ENCODE results near the gene DNALI1.
A peak's percentile ranks its signal among the peaks of the same experiment; 100 is the strongest.
"Not testable (repeated sequence)": the region's sequence is repeated elsewhere in the genome, so short reads cannot be mapped to it uniquely, and the experiment has no call there.

The DNALI1 gene

GRCh38 chr1:37553927-37554808 lies 2.6 kb upstream of the DNALI1 start, which contains the start of gene SNIP1:
Gene SNIP1, minus strand, starts transcription at chr1:37554293. Its CDS starts 64 bp downstream, at chr1:37554229.
- DNase-seq (ENCODE audit: low spot score), result peak; percentile 90

DNA sequence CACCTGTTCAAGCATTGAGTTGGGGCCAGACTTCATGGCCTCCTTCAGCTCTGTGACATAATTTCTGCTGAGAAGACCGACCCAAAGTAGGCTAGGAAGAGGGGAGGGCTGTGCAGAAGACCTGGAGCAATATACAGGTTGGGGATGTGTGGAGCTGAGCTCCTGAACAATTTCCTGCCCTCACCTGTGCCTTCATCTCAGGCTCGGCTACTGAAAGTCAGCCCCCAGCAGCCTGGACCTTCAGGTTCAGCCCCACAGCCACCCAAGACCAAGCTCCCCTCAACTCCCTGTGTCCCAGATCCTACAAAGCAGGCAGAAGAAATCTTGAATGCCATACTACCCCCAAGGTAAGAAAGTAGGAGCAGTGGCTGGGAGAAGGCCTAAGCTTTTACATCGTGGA lies 662 bp downstream of the DNALI1 start:
- no peak for DNase-seq (ENCODE audit: low spot score)

DNA sequence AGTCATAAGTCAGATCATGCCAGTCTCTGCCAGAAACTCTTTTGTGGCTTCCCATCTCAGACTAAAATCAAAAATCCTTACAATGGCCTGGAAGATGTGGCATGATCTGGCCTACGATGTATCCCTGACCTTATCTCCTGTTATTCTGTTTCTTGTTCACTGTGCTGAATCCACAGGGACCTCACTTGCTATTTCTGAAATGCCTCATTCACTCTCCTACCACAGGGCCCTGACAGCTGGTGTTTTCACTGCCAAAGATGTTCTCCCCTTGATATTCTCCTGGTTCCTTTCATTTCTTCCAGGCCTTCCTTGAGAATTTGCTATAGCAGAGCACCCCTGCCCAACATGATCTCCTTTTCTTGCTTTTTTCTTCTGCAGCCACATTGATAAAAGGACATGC lies 1.7 kb downstream of the DNALI1 start:
- no peak for DNase-seq (ENCODE audit: low spot score)

DNA sequence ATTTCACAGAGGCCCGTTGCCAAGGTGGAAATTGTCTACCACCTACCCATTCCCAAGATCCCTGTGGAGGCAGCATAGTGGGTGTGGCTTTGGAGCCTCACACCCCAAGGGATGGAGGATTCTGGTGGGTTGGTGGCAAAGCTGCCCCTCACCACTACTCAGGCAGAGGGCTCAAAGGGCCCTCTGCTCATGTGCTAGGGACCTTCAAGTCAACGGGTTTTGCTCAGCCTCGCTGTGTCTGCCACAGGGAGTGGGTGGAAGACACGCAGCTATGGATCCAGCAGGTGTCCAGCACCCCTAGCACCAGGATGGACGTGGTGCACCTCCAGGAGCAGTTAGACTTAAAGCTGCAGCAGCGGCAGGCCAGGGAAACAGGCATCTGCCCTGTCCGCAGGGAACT lies 2.3 kb downstream of the DNALI1 start:
- no peak for DNase-seq (ENCODE audit: low spot score)

- DNase-seq (ENCODE audit: low spot score), result not testable (repeated sequence)
Measured at GRCh38 chr1:37559957-37560379, 3.2 kb downstream of the DNALI1 start.

DNA sequence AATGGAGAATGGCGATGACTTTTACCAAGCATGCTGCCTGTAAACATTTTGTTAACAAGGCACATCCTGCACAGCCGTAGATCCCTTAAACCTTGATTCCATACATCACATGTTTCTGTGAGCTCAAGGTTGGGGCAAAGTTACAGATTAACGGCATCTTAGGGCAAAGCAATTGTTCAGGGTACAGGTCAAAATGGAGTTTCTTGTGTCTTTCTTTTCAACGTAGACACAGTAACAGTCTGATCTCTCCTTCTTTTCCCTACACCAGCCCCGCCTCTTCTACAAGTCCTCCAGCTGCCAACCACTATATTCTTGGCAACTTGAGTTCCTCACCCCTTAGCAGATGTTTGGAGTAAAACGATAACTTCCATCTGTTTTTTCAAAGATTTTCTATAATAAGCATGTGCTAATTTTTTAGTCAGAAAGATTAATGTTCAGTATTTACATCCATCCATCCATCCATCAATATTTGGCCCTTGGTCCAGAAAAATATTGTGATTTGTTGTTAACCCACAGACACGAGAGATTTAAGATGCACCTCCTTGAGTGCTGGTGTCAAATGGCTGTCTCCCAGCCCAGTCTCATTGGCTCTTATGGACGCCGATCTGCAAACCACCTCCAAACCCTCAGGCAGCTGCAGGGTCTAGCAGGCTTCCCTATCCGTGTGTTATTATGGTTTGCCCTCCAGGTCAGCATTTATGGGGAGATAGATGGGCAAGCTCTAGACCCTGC lies 3.8 kb downstream of the DNALI1 start:
- DNase-seq (ENCODE audit: low spot score), result no peak

GRCh38 chr1:37561133-37562132 lies 4.7 kb downstream of the DNALI1 start:
- DNase-seq (ENCODE audit: low spot score), result peak; percentile 32

GRCh38 chr1:37562984-37563383 lies 6.2 kb downstream of the DNALI1 start:
- DNase-seq (ENCODE audit: low spot score), result no peak

DNA sequence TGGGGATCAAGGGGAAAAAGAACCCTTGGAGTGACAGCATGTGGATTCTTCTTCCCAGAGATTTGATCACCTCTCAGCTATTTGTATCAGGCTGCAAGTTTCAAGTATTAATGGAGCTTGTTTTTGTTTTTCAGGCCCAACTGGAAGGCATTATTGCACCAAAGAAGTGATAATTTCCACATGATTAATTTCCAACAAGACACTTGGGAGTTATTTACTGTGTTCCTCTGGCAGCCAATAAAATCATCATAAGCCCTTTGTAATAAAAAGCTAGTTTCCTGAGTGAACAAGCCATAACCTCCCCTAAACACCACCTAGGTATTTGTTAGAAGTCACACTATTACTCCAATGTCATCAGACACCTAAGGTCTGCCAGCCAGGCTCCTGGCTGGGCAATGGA lies 8.2 kb downstream of the DNALI1 start:
- DNase-seq (ENCODE audit: low spot score), result no peak

DNA sequence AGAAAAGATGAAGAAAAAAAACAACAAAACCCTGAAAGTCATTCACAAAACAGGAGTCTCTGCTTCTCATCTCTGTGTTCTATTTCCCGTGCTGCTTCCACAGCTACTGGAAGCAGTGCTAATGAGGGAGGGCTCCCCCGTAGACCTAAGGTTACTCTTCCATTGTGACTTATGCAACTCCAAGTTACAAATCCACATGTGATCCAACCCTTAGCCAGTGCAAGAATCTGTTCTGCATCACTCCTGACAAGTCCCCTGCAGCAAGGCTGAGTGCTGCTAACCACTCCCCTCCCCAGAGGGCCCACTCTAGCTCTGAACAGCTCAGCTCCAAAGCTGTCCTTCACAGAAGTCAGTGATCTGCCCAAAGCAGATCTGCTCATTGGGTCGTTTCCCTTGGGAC lies 10.3 kb downstream of the DNALI1 start:
- DNase-seq (ENCODE audit: low spot score), result no peak

- no peak for DNase-seq (ENCODE audit: low spot score)
Measured at GRCh38 chr1:37570528-37571334, 14.0 kb downstream of the DNALI1 start.

DNA sequence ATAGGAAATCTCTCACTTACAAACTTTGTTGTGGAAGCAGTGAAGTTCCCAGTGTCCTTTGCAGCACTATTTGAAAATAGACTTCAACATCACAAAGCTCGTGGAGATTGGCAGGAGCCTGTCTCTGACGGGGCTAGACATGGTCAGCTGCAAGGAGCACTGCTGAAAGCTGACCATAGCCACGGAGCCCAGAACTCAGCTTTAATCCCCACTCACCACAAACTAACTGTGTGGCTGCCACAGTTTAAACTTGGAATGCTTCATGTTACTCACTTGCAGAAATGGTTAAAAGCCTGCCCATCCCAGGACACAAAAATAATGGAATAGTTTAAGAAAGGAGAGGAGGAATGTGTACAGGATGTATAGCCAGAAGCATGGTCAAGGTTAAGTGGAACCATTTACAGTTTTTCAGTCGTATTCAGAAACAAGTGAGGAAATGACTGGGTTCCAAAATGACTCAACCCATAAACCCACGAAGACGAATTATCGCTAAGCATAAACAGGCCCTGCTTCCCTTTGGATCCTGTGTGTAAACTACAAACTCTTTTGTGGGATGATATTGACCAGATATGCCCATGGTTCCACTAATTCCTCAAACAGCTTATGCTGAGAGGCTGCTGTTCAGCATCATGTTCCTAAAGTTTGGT lies 18.2 kb downstream of the DNALI1 start:
- no peak for DNase-seq (ENCODE audit: low spot score)

DNA sequence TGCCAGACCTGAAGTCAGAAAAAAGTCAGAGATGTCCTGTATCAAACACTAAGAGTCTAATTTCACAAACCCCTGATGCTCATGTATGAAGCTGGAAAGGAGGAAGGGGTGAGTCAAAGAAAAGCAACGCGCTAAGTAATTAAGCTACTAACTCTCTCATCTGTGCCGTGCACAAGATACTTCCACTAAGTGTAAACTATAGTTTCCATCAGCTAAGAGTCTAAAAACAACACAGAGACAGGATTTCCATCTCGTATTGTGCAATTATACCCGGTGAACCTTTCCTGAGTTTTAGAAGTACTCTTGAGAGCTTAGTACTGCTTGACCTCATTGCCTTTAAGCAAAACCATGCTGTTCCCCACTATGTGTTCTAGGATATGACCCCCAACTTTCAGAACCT lies 19.0 kb downstream of the DNALI1 start:
- no peak for DNase-seq (ENCODE audit: low spot score)

DNA sequence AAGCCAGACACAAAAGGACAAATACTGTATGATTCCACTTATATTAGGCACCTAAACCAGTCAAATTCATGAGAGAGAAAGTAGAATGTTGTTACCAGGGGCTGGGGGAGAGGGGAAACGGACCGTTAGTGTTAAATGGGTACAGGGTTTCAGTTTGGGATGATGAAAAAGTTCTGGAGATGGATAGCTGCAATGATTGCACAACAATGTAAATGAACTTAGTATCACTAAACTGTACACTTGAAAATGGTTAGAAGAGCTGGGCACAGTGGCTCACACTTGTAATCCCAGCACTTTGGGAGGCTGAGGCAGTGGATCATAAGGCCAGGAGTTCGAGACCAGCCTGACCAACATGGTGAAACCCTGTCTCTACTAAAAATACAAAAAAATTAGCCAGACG lies 27.8 kb downstream of the DNALI1 start:
- not testable (repeated sequence) for DNase-seq (ENCODE audit: low spot score)

GRCh38 chr1:37588939-37589338 lies 32.2 kb downstream of the DNALI1 start:
- no peak for DNase-seq (ENCODE audit: low spot score)

- DNase-seq (ENCODE audit: low spot score), result no peak
Measured at GRCh38 chr1:37593726-37594125, 37.0 kb downstream of the DNALI1 start.

DNA sequence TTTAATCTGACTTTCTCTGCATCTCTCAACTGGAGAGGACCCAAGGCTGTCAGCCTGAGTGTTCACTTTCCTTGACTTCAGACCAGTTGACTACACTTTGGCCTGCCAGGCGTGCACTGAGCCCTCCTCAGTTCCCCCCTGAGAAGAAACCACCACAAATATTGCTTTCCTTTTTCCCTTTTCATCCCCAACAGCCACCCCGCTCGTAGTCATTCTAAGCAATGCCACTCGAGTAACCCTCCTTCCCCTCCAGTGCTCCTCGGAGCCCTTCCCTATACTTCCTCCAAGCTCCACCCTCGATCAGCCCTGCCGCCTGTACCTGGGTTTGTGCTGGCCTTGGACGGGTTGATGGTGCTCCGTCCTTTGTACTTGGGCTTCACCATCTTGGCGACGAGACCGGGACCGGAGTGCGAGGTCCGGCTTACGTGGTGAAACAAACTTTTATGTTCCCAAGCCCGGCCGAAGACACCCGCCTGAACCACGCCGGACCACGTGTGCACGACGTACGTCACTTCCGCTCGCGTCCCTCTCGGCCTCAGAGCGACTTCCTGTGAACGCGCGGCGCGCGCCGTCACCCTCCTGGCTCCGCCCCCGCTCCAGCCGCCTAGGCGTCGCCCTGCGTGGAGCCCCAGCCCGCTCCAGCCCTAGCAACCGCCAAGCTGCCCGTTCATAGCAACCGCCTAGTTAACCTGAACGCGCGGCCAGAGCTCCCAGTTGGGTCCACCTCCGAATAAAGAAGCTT lies 38.9 kb downstream of the DNALI1 start, which contains the start of gene GNL2:
Gene GNL2, minus strand, starts transcription at position 498 of the 742 bp plus-strand sequence. Its CDS starts 115 bp downstream, at position 383.
- peak; percentile 91 for DNase-seq (ENCODE audit: low spot score)

GRCh38 chr1:37596182-37596667 lies 39.5 kb downstream of the DNALI1 start:
- no peak for DNase-seq (ENCODE audit: low spot score)

DNA sequence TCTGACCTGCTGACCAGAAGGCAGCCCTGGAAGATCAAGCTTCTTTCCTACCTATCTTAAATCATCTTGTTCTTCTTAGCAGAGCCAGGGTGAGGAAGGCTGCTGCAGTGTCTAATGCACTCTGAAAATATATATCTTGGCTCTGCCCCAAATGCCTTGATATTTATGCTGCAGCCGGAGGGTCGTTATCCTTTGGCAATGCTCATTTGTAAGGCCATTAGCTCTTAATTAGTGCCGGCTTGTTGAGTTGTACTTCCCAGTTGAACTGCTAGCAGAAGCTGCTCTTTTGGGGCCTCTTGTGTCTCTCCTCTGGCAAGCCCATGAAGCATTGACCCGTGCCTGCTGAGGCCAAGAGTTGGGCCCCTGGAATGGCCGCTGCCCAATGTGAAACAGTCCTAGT lies 43.2 kb downstream of the DNALI1 start:
- no peak for DNase-seq (ENCODE audit: low spot score)

GRCh38 chr1:37601441-37601840 lies 44.7 kb downstream of the DNALI1 start:
- no peak for DNase-seq (ENCODE audit: low spot score)
